H1 (cell line): ENCODE measurements around the gene CUL2. TPM values are rescaled to one million over a fixed set of nuclear protein-coding genes. Genes with fewer than 3 reads are reported as not detected.

Experiments used
- BACH1 ChIP-seq: IDR thresholded peaks from 2 replicates; pipeline ENCODE4 v1.6.1; 2012; ENCODE audit warnings: low read length, improper control_type of control experiment
- CEBPB ChIP-seq: IDR thresholded peaks from 2 replicates; pipeline ENCODE4 v1.6.1; 2012; ENCODE audit warnings: low read depth, low read length
- CHD7 ChIP-seq: fragments of 300-600 bp; sonication (generic); IDR thresholded peaks from 2 replicates; pipeline ENCODE4 v1.7.1; 2012; ENCODE audit warnings: low read length, moderate library complexity, mild to moderate bottlenecking, inconsistent platforms; ENCODE audit not compliant: insufficient replicate concordance
- EP300 ChIP-seq, 2 experiments: IDR thresholded peaks; 1 replicate in 1 of 2; 2 replicates in 1 of 2; pipeline ENCODE4 v1.6.1; 2011 to 2012; ENCODE audit warnings: low read depth in 2 of 2, low read length in 2 of 2, mild to moderate bottlenecking in 2 of 2, borderline replicate concordance in 1 of 2, inconsistent platforms in 1 of 2, moderate library complexity in 1 of 2
- KDM5A ChIP-seq: fragments of 200-600 bp; IDR thresholded peaks from 2 replicates; pipeline ENCODE4 v1.7.1; 2012; ENCODE audit warnings: mild to moderate bottlenecking, low read length, inconsistent platforms, mixed read lengths
- POLR2A ChIP-seq, 2 experiments: IDR thresholded peaks; 1 replicate in 1 of 2; 2 replicates in 1 of 2; pipeline ENCODE4 v1.6.1; 2011; ENCODE audit warnings: low read depth in 2 of 2, low read length in 2 of 2, mild to moderate bottlenecking in 2 of 2; ENCODE audit errors: control extremely low read depth in 1 of 2
- RBBP5 ChIP-seq: IDR thresholded peaks from 2 replicates; pipeline ENCODE4 v1.7.1; 2012; ENCODE audit warnings: low read depth, mild to moderate bottlenecking, inconsistent platforms, low read length, moderate library complexity, borderline replicate concordance
- SIN3A ChIP-seq, 2 experiments: IDR thresholded peaks in 1 of 2; conservative IDR thresholded peaks in 1 of 2; 2 replicates each; pipeline ENCODE4 v1.6.1; 2011 to 2012; ENCODE audit warnings: low read length in 2 of 2, improper control_type of control experiment in 1 of 2, low read depth in 1 of 2, mild to moderate bottlenecking in 1 of 2
- TBP ChIP-seq: IDR thresholded peaks from 2 replicates; pipeline ENCODE4 v1.6.1; 2011; ENCODE audit warnings: low read depth, low read length, improper control_type of control experiment
- TCF12 ChIP-seq: IDR thresholded peaks from 2 replicates; pipeline ENCODE4 v1.6.1; 2011; ENCODE audit warnings: low read depth, mild to moderate bottlenecking, low read length
- TEAD4 ChIP-seq: IDR thresholded peaks from 2 replicates; pipeline ENCODE4 v1.6.1; 2012; ENCODE audit warnings: low read depth, low read length, inconsistent platforms, mixed read lengths
- polyA plus RNA-seq, 7 experiments: library from polyadenylated mRNA; depleted of rRNA in 3 of 7; stranded (reverse) in 5 of 7; unstranded in 2 of 7; fragments of >200 nt in 5 of 7; fragments of 200-250 nt in 2 of 7; gene quantifications; 1 replicate in 5 of 7; 2 replicates in 1 of 7; 4 replicates in 1 of 7; pipeline versions ENCODE4 v1.2.1 to v1.2.3, GENCODE V29; 2011 to 2013; ENCODE audit warnings: missing spikeins in 2 of 7, mixed read lengths in 2 of 7
- total RNA-seq: library from RNA; stranded (reverse); fragmentation: NEBNext Ultra II Directional; extraction: Animal tissue kit (Norgen Biotek cat#: 25700); gene quantifications from 2 replicates; pipeline ENCODE4 v1.2.1, GENCODE V29; 2021

CUL2 gene
- total and polyA plus RNA-seq, 2 of the 8 experiments (the other 6 are each of a cell fraction or from before 2014, with no cell fraction given): 10.2 to 43.1 TPM

- no peak for TF ChIP-seq CHD7
- TF ChIP-seq CEBPB: no peak
- no peak for TF ChIP-seq EP300 (IDR thresholded peaks at IDR 0.05; ENCODE audit: borderline replicate concordance in 1 of 2, low read depth in 2 of 2, low read length in 2 of 2)
- no peak for TF ChIP-seq TEAD4
- TF ChIP-seq POLR2A (IDR thresholded peaks at IDR 0.05; ENCODE audit: control extremely low read depth in 1 of 2, low read depth in 2 of 2, low read length in 2 of 2): no peak
- no peak for TF ChIP-seq KDM5A
- no peak for TF ChIP-seq RBBP5
- TF ChIP-seq TCF12: no peak
- TF ChIP-seq BACH1: no peak
- no peak for TF ChIP-seq TBP
- TF ChIP-seq SIN3A (conservative IDR thresholded peaks at IDR 0.05 in 1 of 2, IDR thresholded peaks at IDR 0.05 in 1 of 2; ENCODE audit: low read depth in 1 of 2, low read length in 2 of 2): no peak
Observed at GRCh38 chr10:35079763-35080162, 10.4 kb downstream of the CUL2 start (continued).
